ENCODE measurements around the gene PPBP. TPM values are rescaled to one million over a fixed set of nuclear protein-coding genes. Genes with fewer than 3 reads are reported as not detected.

PPBP gene
- polyA plus RNA-seq (ENCODE audit: insufficient read depth in 1 of 5, insufficient read length in 5 of 5, low replicate concordance in 1 of 5) = 10 to 100 TPM; 21.0 to 49.9 (median 42.8) TPM
- long read RNA-seq, donor 1, transcript PPBP-201 (3 exons, 715 nt) = major isoform, 13 of 13 reads
- long read RNA-seq, donor 1, partial matches to known transcripts = 0 of 13 reads
- long read RNA-seq, donor 1, other reads (novel, unspliced or antisense) = 0 of 13 reads
- long read RNA-seq, donor 2, transcript PPBP-201 (3 exons, 715 nt) = major isoform, 27 of 27 reads
- long read RNA-seq, donor 2, partial matches to known transcripts = 0 of 27 reads
- long read RNA-seq, donor 2, other reads (novel, unspliced or antisense) = 0 of 27 reads
- long read RNA-seq, donor 3, transcript PPBP-201 (3 exons, 715 nt) = major isoform, 28 of 28 reads
- long read RNA-seq, donor 3, partial matches to known transcripts = 0 of 28 reads
- long read RNA-seq, donor 3, other reads (novel, unspliced or antisense) = 0 of 28 reads
- long read RNA-seq, donor 4, transcript PPBP-201 (3 exons, 715 nt) = major isoform, 7 of 7 reads
- long read RNA-seq, donor 4, partial matches to known transcripts = 0 of 7 reads
- long read RNA-seq, donor 4, other reads (novel, unspliced or antisense) = 0 of 7 reads
- long read RNA-seq, donor 5, transcript PPBP-201 (3 exons, 715 nt) = major isoform, 42 of 42 reads
- long read RNA-seq, donor 5, partial matches to known transcripts = 0 of 42 reads
- long read RNA-seq, donor 5, other reads (novel, unspliced or antisense) = 0 of 42 reads
- long read RNA-seq, donor 6, transcript PPBP-201 (3 exons, 715 nt) = major isoform, 19 of 19 reads
- long read RNA-seq, donor 6, partial matches to known transcripts = 0 of 19 reads
- long read RNA-seq, donor 6, other reads (novel, unspliced or antisense) = 0 of 19 reads
- long read RNA-seq, donor 7, partial matches to known transcripts = 0 of 3 reads
- long read RNA-seq, donor 7, other reads (novel, unspliced or antisense) = 0 of 3 reads
- long read RNA-seq, donor 8, transcript PPBP-201 (3 exons, 715 nt) = major isoform, 24 of 24 reads
- long read RNA-seq, donor 8, partial matches to known transcripts = 0 of 24 reads
- long read RNA-seq, donor 8, other reads (novel, unspliced or antisense) = 0 of 24 reads

- no peak for DNase-seq
Observed at GRCh38 chr4:73988061-73988460, at the start of gene PPBP. TSS of gene PPBP (minus strand) at chr4:73988190. CDS start at chr4:73988103, 87 bp downstream.

GRCh38 chr4:74037076-74037955 is 49.3 kb upstream of the PPBP start:
- DNase-seq = no peak

GRCh38 chr4:74033739-74034138 is 45.7 kb upstream of the PPBP start:
- DNase-seq = no peak

GRCh38 chr4:74032064-74032463 is 44.1 kb upstream of the PPBP start:
- no peak for DNase-seq

GRCh38 chr4:74031576-74031975 is 43.6 kb upstream of the PPBP start:
- no peak for DNase-seq

- DNase-seq = no peak
Observed at GRCh38 chr4:74030285-74030684, 42.3 kb upstream of the PPBP start.

GRCh38 chr4:74028504-74028903 is 40.5 kb upstream of the PPBP start:
- no peak for DNase-seq

GRCh38 chr4:74023709-74024108 is 35.7 kb upstream of the PPBP start:
- DNase-seq = no peak

- DNase-seq = no peak
Observed at GRCh38 chr4:74021601-74022000, 33.6 kb upstream of the PPBP start.

GRCh38 chr4:74018771-74019170 is 30.8 kb upstream of the PPBP start:
- no peak for DNase-seq

GRCh38 chr4:74018116-74018515 is 30.1 kb upstream of the PPBP start:
- DNase-seq = no peak

GRCh38 chr4:74016068-74016467 is 28.1 kb upstream of the PPBP start:
- no peak for DNase-seq

- DNase-seq = no peak
Observed at GRCh38 chr4:74015126-74015780, 27.3 kb upstream of the PPBP start.

GRCh38 chr4:74014332-74014731 is 26.3 kb upstream of the PPBP start:
- DNase-seq = no peak

- DNase-seq = no peak
Observed at GRCh38 chr4:74013264-74013663, 25.3 kb upstream of the PPBP start.

GRCh38 chr4:74012130-74012529 is 24.1 kb upstream of the PPBP start:
- DNase-seq = no peak

GRCh38 chr4:74009307-74009706 is 21.3 kb upstream of the PPBP start:
- no peak for DNase-seq

GRCh38 chr4:74006009-74006476 is 18.1 kb upstream of the PPBP start:
- no peak for DNase-seq

GRCh38 chr4:74005528-74005927 is 17.5 kb upstream of the PPBP start:
- no peak for DNase-seq

GRCh38 chr4:74004668-74005067 is 16.7 kb upstream of the PPBP start:
- DNase-seq = no peak

GRCh38 chr4:74000301-74000700 is 12.3 kb upstream of the PPBP start:
- no peak for DNase-seq

Measured in right lung (tissue), 10 donors.